COLO829 (cell line): ENCODE results near the gene GTPBP3.
A peak's percentile ranks its signal among the peaks of the same experiment; 100 is the strongest.

Experiments
- DNase-seq: peaks from one replicate; pipeline ENCODE4 v3.0.0; 2012; ENCODE audit warnings: low spot score

Gene GTPBP3

DNA sequence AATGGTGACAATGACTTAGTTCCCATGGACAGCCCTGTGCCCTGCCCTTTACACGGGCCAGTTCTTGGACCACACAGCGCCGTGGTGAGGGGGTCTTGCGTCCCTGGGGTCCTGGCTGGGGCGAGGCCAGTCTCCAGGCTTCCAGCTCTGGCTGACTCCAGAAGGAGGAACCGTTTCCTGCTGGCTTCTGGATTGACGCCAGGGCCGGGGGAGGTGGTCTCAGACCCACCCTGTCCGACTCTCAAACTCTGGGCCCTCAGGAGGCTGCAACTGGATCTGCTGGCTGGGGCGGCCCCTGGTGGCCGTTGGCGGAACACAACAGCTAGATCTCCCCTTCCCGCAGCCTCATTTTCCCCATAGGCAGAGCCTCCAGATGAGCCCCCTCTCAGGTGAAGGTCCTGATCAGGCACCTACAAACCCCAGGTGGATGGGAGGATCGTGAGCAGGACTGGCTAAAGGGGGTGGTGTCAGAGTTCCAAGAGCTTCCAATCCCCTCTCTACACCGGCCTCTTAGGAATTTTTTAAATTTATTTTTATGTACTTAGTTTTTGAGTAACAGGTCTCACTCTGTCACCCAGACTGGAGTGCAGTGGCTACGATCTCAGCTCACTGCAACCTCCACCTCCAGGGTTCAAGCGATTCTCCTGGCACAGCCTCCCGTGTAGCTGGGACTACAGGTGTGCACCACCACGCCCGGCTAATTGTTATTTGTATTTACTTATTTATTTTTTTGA is 48.7 kb downstream of the GTPBP3 start:
- peak; percentile 57 for DNase-seq

DNA sequence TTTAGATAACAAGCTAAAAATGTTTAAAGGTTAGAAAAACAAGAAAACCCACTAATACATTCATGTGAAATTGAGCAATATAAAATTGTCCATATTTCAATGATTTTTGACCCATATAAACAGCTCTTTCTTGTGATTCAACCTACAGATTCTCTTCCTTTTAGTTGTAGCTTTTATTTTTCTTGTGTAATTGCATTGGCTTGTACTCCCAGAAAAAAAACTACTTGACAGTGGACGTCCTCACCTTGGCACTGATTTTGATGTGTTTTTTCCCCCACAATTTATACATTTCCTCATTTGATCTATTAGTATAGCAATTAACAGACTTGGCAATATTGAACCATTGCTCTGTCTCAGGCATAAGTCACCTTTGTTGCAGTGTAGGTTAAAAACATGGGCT is 51.9 kb downstream of the GTPBP3 start:
- DNase-seq = no peak

DNA sequence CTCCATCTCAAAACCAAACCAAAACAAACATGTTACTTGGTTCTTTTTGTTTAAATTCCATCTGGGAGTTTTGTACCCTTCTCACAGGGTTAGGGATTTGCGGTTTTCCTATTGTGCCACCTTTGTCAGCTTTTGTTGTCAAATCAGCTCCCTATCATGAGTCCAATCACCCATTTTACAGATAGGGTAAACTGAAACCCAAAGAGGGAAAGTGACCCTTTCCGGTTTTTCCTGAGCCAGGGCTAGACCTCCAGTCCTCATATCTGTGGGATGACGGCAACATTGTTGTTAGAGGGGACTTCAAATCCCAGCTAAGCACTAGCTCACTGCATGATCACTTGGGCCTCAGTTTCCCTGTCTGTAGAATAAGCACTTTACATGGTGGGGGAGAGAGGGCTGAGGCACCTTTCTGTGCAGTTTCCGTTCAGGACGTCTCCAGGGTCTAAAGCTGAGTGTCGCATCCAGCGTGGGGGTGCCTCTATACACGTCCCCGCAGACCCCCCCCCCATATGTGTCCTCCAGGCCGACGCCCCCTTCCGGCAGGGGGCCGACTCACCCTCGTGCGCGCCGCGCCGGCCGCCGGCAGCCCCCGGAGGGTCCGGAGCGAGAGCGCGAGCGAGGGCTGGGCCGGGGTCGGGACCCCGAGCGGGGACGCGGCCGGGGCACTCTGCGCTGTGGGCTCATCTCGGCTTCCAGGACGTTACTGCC is 52.8 kb downstream of the GTPBP3 start:
- DNase-seq = no peak

DNA sequence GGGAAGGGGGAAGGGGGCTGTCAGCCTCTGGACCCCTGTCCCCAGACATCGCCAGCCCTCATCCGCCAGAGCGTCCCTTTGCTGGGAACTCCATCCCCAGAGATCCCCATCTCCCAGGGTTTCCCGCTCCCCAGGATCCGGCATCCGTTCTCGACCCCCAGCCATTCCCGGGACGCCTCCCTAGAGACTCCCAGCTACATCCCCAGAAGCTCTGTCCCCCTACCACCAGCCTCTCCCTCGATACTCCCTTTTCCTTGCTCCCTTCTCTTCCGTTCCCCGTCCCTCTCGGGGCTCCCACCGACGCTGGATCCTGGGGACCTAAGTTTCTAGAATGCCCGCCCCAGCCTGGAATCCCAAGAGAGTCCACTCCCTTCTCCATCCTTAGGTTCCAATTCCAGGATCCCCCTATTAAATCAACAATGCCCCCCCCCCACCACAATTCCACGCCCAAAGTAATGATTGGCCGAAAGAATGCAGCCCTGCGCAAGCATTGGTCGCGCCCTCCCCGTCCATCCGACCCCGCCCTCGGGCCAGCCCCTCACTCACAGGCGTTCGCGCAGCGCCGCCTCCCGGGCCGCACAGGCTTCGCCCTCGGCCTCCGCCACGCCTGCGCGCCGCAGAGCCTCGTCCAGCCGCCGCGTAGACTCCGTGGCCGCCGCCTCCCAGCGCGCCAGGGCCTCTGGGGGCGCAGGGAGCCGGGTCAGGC is 53.5 kb downstream of the GTPBP3 start:
- peak; percentile 95 for DNase-seq

DNA sequence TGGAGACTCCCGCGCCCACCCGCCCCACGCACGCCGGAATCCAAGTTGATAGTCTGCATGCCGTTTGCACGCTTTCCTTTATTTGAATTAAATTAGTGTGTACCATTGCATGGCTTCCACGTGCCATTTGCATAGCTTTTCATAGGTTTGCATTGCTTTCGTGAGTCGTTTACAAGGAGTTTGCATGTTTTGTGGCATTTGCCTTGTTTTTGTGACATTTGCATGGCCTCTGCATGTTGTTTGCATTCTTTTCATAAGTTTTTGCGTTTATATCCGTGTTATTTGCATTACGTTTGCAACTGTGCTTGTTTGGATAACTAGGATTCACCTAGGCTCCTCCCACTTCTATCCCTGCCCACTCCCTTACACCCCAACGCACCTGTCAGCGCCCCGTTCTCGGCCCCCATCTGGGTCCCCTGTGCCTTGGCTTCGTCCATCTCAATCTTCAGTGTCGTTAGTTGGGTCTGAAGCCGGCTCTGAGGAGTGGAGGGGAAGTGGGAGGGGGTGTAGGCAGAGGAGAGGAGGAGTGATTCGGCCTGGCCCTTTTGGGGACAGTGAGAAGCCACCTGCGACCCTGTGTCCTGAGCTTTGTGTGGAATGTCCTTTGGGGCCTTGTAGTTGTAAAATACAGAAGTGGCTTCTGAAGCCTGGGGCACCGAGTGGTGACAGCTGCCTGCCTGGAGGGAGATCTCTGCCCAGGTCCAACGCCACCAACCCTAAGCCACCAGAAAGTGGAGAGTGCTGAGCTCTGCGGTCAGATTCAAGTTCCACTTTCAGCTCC is 54.2 kb downstream of the GTPBP3 start:
- DNase-seq = no peak
